Middle frontal gyrus (tissue), 1 donor: Measurements from ENCODE around the gene SMO.
"Not testable (repeated sequence)": the region's sequence is repeated elsewhere in the genome, so short reads cannot be mapped to it uniquely, and the experiment has no call there.

Source experiments
- DNase-seq: peaks from one replicate; pipeline ENCODE4 v3.0.0-alpha.2; 2015; ENCODE audit warnings: low spot score; ENCODE audit errors: extremely low spot score

SMO gene

GRCh38 chr7:129208667-129209066 lies 20.2 kb downstream of the SMO start:
- DNase-seq, result no peak

GRCh38 chr7:129209067-129209926 lies 20.9 kb downstream of the SMO start:
- DNase-seq, result no peak

- DNase-seq, result no peak
Observed at GRCh38 chr7:129210256-129210988, 22.0 kb downstream of the SMO start.

DNA sequence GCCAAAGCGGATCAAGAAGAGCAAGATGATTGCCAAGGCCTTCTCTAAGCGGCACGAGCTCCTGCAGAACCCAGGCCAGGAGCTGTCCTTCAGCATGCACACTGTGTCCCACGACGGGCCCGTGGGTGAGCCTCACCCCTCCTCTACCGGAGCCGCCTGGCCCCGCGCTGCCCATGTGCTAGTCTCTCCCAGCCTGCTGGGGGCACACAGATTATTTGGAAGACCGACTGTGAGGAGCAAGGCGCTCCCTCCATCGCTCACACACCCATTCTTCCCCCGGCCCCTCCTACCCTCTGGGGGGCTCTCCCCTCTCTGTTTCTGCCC lies 22.5 kb downstream of the SMO start:
- no peak for DNase-seq

- DNase-seq, result no peak
Observed at GRCh38 chr7:129212126-129212525, 23.7 kb downstream of the SMO start.

DNA sequence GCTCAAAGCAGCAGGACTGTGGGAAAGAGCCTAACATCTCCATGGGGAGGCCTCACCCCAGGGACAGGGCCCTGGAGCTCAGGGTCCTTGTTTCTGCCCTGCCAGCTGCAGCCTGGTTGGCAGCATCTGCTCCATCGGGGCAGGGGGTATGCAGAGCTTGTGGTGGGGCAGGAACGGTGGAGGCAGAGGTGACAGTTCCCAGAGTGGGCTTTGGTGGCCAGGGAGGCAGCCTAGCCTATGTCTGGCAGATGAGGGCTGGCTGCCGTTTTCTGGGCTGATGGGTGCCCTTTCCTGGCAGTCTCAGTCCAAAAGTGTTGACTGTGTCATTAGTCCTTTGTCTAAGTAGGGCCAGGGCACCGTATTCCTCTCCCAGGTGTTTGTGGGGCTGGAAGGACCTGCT lies 24.2 kb downstream of the SMO start:
- DNase-seq, result no peak

DNA sequence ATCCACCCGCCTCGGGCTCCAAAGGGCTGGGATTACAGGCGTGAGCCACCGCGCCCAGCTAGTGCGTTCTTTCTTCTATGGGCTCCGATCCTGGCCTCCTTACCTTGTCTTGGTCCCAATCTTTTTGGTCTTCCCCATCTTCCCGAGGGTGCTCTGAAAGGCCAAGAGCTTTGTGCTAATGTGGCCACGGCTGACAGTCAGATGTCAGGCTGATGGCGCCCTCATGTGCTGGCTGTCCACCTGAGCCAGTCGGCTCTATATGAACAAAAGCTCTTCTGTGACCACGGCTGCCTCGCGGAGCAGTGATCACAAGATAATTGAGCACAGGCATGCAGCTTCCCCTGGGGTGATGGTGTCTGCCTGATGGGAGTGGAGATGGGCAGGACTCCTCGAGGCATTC lies 25.4 kb downstream of the SMO start:
- DNase-seq, result no peak

GRCh38 chr7:129215691-129216090 lies 27.3 kb downstream of the SMO start:
- DNase-seq, result not testable (repeated sequence)

DNA sequence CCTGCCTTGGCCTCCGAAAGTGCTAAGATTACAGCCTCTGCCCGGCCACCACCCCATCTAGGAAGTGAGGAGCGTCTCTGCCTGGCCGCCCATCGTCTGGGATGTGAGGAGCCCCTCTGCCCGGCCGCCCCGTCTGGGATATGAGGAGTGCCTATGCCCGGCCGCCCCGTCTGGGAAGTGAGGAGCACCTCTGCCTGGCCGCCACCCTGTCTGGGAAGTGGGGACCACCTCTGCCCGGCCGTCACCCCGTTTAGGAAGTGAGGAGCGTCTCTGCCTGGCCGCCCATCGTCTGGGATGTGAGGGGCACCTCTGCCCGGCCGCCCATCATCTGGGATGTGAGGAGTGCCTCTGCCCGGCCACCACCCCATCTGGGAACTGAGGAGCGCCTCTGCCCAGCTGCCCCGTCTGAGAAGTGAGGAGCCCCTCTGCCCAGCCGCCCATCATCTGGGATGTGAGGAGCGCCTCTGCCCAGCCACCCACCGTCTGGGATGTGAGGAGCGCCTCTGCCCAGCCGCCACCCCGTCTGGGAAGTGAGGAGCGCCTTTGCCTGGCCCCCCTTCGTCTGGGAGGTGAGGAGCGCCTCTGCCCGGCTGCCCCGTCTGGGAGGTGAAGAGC lies 27.8 kb downstream of the SMO start:
- DNase-seq, result not testable (repeated sequence)

DNA sequence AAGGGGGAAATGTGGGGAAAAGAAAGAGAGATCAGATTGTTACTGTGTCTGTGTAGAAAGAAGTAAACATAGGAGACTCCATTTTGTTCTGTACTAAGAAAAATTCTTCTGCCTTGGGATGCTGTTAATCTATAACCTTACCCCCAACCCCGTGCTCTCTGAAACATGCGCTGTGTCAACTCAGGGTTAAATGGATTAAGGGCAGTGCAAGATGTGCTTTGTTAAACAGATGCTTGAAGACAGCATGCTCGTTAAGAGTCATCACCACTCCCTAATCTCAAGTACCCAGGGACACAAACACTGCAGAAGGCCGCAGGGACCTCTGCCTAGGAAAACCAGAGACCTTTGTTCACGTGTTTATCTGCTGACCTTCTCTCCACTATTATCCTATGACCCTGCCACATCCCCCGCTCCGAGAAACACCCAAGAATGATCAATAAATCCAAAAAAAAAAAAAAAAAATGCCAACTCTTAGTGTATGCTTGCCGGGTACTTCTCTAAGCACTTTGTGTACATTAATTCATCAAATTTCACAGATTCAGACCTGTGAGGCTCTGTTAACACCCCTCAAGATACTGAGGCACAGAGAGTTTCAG lies 28.5 kb downstream of the SMO start:
- DNase-seq, result not testable (repeated sequence)

- DNase-seq, result peak; percentile 68
Observed at GRCh38 chr7:129218514-129219062, 30.2 kb downstream of the SMO start.

- not testable (repeated sequence) for DNase-seq
Observed at GRCh38 chr7:129219166-129219565, 30.7 kb downstream of the SMO start.

GRCh38 chr7:129222064-129222463 lies 33.6 kb downstream of the SMO start:
- DNase-seq, result no peak

DNA sequence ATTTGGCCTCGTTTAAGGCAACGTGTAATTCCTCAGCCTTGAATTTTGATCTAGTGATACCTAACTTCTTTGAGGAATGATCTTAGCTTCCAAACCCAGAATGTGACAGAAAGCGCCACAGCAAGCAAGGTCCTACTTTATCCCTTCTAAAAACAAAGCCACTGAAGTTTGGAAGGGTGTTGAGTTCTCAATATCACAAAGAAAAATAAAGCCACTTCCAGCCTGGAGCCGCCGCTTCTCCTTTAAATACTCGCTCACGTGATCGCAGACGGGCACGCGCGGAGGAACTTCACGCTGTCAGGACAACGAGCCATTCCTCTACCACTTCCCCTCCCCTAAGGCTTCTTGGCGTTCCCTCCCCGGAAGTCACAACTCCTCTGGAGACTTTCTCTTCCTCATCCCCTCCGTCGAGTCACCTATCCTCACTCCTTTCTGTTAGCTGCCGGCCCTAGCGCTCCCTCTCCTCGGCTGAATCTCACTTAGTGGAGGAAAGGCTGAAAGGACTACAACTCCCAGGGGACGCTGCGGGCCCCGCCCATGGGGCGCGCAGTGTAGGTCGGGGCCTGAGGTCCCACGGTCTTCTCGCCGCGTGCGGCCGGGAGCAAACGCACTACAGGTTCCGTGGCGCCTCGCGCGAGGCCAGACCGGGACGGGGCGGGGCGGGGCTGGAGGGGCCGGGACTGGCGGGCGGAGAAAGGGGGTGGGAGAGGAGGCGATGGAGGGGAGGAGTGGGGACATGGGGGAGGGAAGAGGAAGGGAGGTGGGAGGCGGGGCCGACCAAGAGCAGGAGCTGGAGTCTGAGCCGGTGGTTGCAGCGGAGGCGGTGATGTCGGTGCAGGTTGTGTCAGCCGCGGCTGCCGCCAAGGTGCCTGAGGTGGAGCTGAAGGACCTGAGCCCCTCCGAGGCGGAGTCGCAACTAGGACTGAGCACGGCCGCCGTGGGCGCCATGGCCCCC lies 36.1 kb downstream of the SMO start, which contains the start of gene AHCYL2:
AHCYL2 (plus strand) TSS at position 780 of the 955 bp plus-strand sequence.
- DNase-seq, result peak; percentile 96

GRCh38 chr7:129225206-129225930 lies 36.9 kb downstream of the SMO start:
- no peak for DNase-seq

GRCh38 chr7:129225931-129226572 lies 37.6 kb downstream of the SMO start:
- DNase-seq, result no peak

DNA sequence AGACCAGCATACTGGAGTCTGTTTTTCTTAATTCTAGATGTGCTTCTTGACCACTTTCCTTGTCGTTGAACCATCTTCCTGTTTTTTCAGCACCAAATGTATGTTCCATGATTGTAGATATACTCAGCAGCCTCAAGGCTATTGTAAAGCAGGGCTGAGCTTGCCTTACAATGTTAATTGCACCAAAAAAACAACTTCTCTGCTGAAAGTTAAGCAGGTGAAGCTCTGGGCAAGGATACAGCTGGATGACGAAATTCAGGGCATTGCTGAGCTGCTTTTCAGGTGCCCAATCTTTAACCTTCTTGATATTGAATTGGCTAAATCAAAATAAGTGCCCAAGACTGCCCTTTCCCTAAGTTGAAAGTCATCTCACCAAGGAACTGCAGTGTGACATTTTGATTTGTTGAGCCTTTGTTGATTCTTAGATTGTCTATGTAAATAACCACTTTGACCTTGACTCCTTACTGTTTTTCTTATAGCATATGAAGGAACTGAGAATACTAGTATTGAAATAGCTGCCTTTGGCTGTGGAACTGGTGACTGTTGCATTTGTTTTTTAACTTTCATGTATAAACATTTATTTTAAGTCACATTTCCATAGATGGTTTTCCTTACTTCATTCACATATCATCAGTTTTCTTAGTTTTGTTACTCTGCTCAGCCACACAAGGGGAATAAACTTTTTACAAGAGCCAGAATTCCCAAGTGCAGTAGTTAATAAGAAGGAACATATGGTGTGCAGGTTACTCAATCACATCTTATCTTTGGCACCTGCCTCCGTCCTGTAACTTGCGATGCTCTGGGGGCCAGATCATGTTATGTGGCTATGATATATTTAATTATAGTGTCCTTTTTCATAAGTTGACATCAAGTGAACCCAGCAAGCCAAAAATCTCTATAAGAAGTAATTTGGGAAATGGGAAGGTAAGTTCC lies 39.5 kb downstream of the SMO start:
- no peak for DNase-seq

DNA sequence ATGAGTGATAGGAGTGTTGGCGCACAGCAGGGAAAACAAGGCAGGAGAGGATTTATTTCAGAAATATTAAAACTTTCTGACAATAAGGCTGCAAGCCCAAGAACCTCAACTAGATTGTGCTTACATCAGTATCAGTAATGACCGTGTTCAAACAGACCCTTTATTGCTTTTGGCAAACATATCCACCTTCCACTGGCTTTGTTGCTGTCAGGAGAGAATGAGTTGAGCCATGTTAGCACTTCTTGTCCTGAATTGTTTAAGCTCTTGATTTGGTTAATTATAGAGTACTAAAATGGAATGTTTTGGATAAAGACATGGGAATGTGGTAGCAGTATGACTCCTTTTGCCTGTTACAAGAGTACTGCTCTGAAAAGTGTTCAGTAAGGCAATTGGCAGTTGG lies 40.2 kb downstream of the SMO start:
- DNase-seq, result no peak
